Nephron (organoid): Measurements from ENCODE around the gene SPNS3.

ENCODE experiments used
- H3K27ac Mint-ChIP-seq, 3 experiments: 2 replicates each; pipeline ENCODE4 v1.8.0; 2020; ENCODE audit warnings: mixed read lengths in 3 of 3, mild to moderate bottlenecking in 2 of 3, moderate library complexity in 1 of 3
- H3K27me3 Mint-ChIP-seq: 2 replicates; pipeline ENCODE4 v1.8.0; 2021; ENCODE audit warnings: low read depth, mild to moderate bottlenecking, moderate library complexity, mixed read lengths
- H3K36me3 Mint-ChIP-seq: 2 replicates; pipeline ENCODE4 v1.8.0; 2020; ENCODE audit warnings: low read depth, mixed read lengths
- H3K4me1 Mint-ChIP-seq: 2 replicates; pipeline ENCODE4 v1.8.0; 2020; ENCODE audit warnings: mixed read lengths
- H3K4me3 Mint-ChIP-seq, 3 experiments: 2 replicates each; pipeline ENCODE4 v1.8.0; 2020; ENCODE audit warnings: mild to moderate bottlenecking in 3 of 3, mixed read lengths in 3 of 3, moderate library complexity in 2 of 3
- H3K9me3 Mint-ChIP-seq: 2 replicates; pipeline ENCODE4 v1.8.0; 2020; ENCODE audit warnings: mixed read lengths
- CTCF ChIP-seq, 3 experiments: fragments of 200-600 bp; sonication (generic); IDR thresholded peaks; one replicate each; pipeline ENCODE4 v1.5.0; 2021; ENCODE audit warnings: antibody characterized with exemption in 3 of 3; ENCODE audit not compliant: unreplicated experiment in 3 of 3

The SPNS3 gene

GRCh38 chr17:4433515-4434031 lies at the start of gene SPNS3:
Gene SPNS3, plus strand, starts transcription at chr17:4433940. Its CDS starts 28 bp downstream, at chr17:4433968.
- Mint-ChIP-seq H3K9me3 (no peaks in the 10 kb centered on the region), H3K4me3 (no peak within 1 kb of the TSS), H3K27me3 (peaks cover 12% of the 10 kb centered on the region), H3K36me3 (no peaks in the 10 kb centered on the region), H3K27ac (no peak within 1 kb of the TSS), H3K4me1 (no peaks in the 10 kb centered on the region)
- no peak for TF ChIP-seq CTCF (IDR thresholded peaks at IDR 0.05; ENCODE audit: unreplicated experiment in 3 of 3)

- no peak overlapping the region for H3K27ac Mint-ChIP-seq
- no peaks in the 10 kb centered on the region for H3K36me3 Mint-ChIP-seq
- no peaks in the 10 kb centered on the region for H3K27me3 Mint-ChIP-seq
- H3K4me3 Mint-ChIP-seq, result no peak overlapping the region
- H3K4me1 Mint-ChIP-seq, result no peaks in the 10 kb centered on the region
- no peaks in the 10 kb centered on the region for H3K9me3 Mint-ChIP-seq
- no peak for TF ChIP-seq CTCF (IDR thresholded peaks at IDR 0.05; ENCODE audit: unreplicated experiment in 3 of 3)
These were observed 47.3 kb upstream of the SPNS3 start for GRCh38 chr17:4386406-4386805.

- TF ChIP-seq CTCF (IDR thresholded peaks at IDR 0.05; ENCODE audit: unreplicated experiment in 3 of 3), result no peak
- H3K27me3 Mint-ChIP-seq, result no peaks in the 10 kb centered on the region
These were observed 46.6 kb upstream of the SPNS3 start for GRCh38 chr17:4387137-4387536.

GRCh38 chr17:4389079-4389478 lies 44.7 kb upstream of the SPNS3 start:
- TF ChIP-seq CTCF (IDR thresholded peaks at IDR 0.05; ENCODE audit: unreplicated experiment in 3 of 3), result no peak

More at GRCh38 chr17:4387137-4387536, 46.6 kb upstream of the SPNS3 start:
- Mint-ChIP-seq H3K4me1 (no peaks in the 10 kb centered on the region), H3K27ac (no peak overlapping the region), H3K4me3 (no peak overlapping the region), H3K9me3 (no peaks in the 10 kb centered on the region), H3K36me3 (no peaks in the 10 kb centered on the region)

GRCh38 chr17:4393806-4394205 lies 39.9 kb upstream of the SPNS3 start:
- no peaks in the 10 kb centered on the region for H3K9me3 Mint-ChIP-seq

More at GRCh38 chr17:4389079-4389478, 44.7 kb upstream of the SPNS3 start:
- Mint-ChIP-seq H3K27ac (no peak overlapping the region), H3K4me1 (no peaks in the 10 kb centered on the region), H3K36me3 (no peaks in the 10 kb centered on the region), H3K27me3 (no peaks in the 10 kb centered on the region), H3K9me3 (no peaks in the 10 kb centered on the region), H3K4me3 (no peak overlapping the region)

More at GRCh38 chr17:4393806-4394205, 39.9 kb upstream of the SPNS3 start:
- Mint-ChIP-seq H3K36me3 (no peaks in the 10 kb centered on the region), H3K4me1 (no peaks in the 10 kb centered on the region), H3K4me3 (no peak overlapping the region), H3K27me3 (peaks cover 15% of the 10 kb centered on the region), H3K27ac (no peak overlapping the region)
- no peak for TF ChIP-seq CTCF (IDR thresholded peaks at IDR 0.05; ENCODE audit: unreplicated experiment in 3 of 3)
